GM12892 (cell line): ENCODE results near the gene ANO9. TPM values are rescaled to one million over a fixed set of nuclear protein-coding genes. Genes with fewer than 3 reads are reported as not detected.

Source experiments
- DNase-seq: peaks from one replicate; pipeline ENCODE4 v3.0.0; 2011; ENCODE audit not compliant: insufficient read length
- FAIRE-seq: peaks from 2 replicates; lab custom pipeline; 2011; peaks lifted over from hg19 to GRCh38; lab: Jason Lieb, UNC
- POLR2A ChIP-seq: IDR thresholded peaks from 2 replicates; pipeline ENCODE4 v1.6.1; 2011; ENCODE audit warnings: low read depth, low read length, control low read depth
- POLR2AphosphoS5 ChIP-seq: IDR thresholded peaks from 2 replicates; pipeline ENCODE4 v1.6.1; 2011; ENCODE audit warnings: low read depth, low read length, control low read depth
- TAF1 ChIP-seq: IDR thresholded peaks from 2 replicates; pipeline ENCODE4 v1.6.1; 2011; ENCODE audit warnings: low read depth, mild to moderate bottlenecking, control low read depth, low read length, borderline replicate concordance
- polyA plus RNA-seq: library from polyadenylated mRNA; unstranded; fragments of >200 nt; gene quantifications from one replicate; pipeline ENCODE4 v1.2.1, GENCODE V29; 2012; ENCODE audit warnings: missing spikeins, inconsistent platforms; ENCODE audit not compliant: missing spikeins

ANO9 gene
- 32.2 TPM for polyA plus RNA-seq

GRCh38 chr11:441418-442274 is at the start of gene ANO9:
Gene ANO9, minus strand, starts transcription at chr11:442011. Its CDS starts 85 bp downstream, at chr11:441926.
- DNase-seq (peak; percentile 90), FAIRE-seq (peak; percentile 93)
- TF ChIP-seq POLR2AphosphoS5 = 0 out of 2 replicates have a peak, but pooled peaks have one; percentile 26
- peak; percentile 31; the same call in 1 of the 2 replicates for TF ChIP-seq POLR2A
- no peak for TF ChIP-seq TAF1

GRCh38 chr11:491358-491757 is 49.5 kb upstream of the ANO9 start:
- no peak for TF ChIP-seq POLR2AphosphoS5
- TF ChIP-seq POLR2A = no peak
- no peak for TF ChIP-seq TAF1
- no peak for DNase-seq
- no peak for FAIRE-seq

GRCh38 chr11:490930-491260 is 49.1 kb upstream of the ANO9 start:
- TF ChIP-seq POLR2A (no peak), POLR2AphosphoS5 (no peak), TAF1 (no peak)
- DNase-seq (no peak), FAIRE-seq (no peak)

- no peak for FAIRE-seq
- TF ChIP-seq TAF1 = no peak
- TF ChIP-seq POLR2AphosphoS5 = no peak
- TF ChIP-seq POLR2A = no peak
Observed at GRCh38 chr11:490186-490929, 48.5 kb upstream of the ANO9 start.

GRCh38 chr11:489610-490185 is 47.9 kb upstream of the ANO9 start:
- FAIRE-seq (no peak), DNase-seq (peak; percentile 15)
- no peak for TF ChIP-seq POLR2AphosphoS5
- TF ChIP-seq TAF1 = no peak
- TF ChIP-seq POLR2A = no peak

More at GRCh38 chr11:490186-490929, 48.5 kb upstream of the ANO9 start:
- peak; percentile 23 for DNase-seq

GRCh38 chr11:488992-489391 is 47.2 kb upstream of the ANO9 start:
- FAIRE-seq = no peak
- no peak for TF ChIP-seq TAF1
- TF ChIP-seq POLR2AphosphoS5 = no peak
- no peak for TF ChIP-seq POLR2A

GRCh38 chr11:488579-488978 is 46.8 kb upstream of the ANO9 start:
- DNase-seq = peak; percentile 10
- FAIRE-seq = no peak
- TF ChIP-seq TAF1 = no peak
- TF ChIP-seq POLR2A = no peak
- no peak for TF ChIP-seq POLR2AphosphoS5

More at GRCh38 chr11:488992-489391, 47.2 kb upstream of the ANO9 start:
- peak; percentile 25 for DNase-seq

- TF ChIP-seq POLR2A (no peak), TAF1 (no peak), POLR2AphosphoS5 (no peak)
- FAIRE-seq (no peak), DNase-seq (peak; percentile 14)
Observed at GRCh38 chr11:488062-488461, 46.3 kb upstream of the ANO9 start.

GRCh38 chr11:487571-488021 is 45.8 kb upstream of the ANO9 start:
- TF ChIP-seq POLR2AphosphoS5 (no peak), TAF1 (no peak), POLR2A (no peak)
- DNase-seq = peak; percentile 13
- FAIRE-seq = no peak

- DNase-seq = no peak
- TF ChIP-seq POLR2AphosphoS5 (no peak), TAF1 (no peak), POLR2A (no peak)
- no peak for FAIRE-seq
Observed at GRCh38 chr11:486189-486588, 44.4 kb upstream of the ANO9 start.

GRCh38 chr11:484616-485015 is 42.8 kb upstream of the ANO9 start:
- TF ChIP-seq POLR2A = no peak
- TF ChIP-seq POLR2AphosphoS5 = no peak
- no peak for TF ChIP-seq TAF1
- FAIRE-seq (peak; percentile 77), DNase-seq (no peak)
